H1 (cell line): ENCODE data around the gene COL4A2. TPM values are rescaled to one million over a fixed set of nuclear protein-coding genes. Genes with fewer than 3 reads are reported as not detected.

Experiments
- EZH2 ChIP-seq: fragments of 200-600 bp; sonication (generic); IDR thresholded peaks from 2 replicates; pipeline ENCODE4 v1.7.1; 2012; ENCODE audit warnings: low read depth, mild to moderate bottlenecking, moderate library complexity, low read length, inconsistent platforms; ENCODE audit not compliant: severe bottlenecking
- TAF1 ChIP-seq: IDR thresholded peaks from 2 replicates; pipeline ENCODE4 v1.6.1; 2011; ENCODE audit warnings: mild to moderate bottlenecking, low read depth, low read length
- polyA plus RNA-seq, 7 experiments: library from polyadenylated mRNA; depleted of rRNA in 3 of 7; stranded (reverse) in 5 of 7; unstranded in 2 of 7; fragments of >200 nt in 5 of 7; fragments of 200-250 nt in 2 of 7; gene quantifications; 1 replicate in 5 of 7; 2 replicates in 1 of 7; 4 replicates in 1 of 7; pipeline versions ENCODE4 v1.2.1 to v1.2.3, GENCODE V29; 2011 to 2013; ENCODE audit warnings: missing spikeins in 2 of 7, mixed read lengths in 2 of 7
- total RNA-seq: library from RNA; stranded (reverse); fragmentation: NEBNext Ultra II Directional; extraction: Animal tissue kit (Norgen Biotek cat#: 25700); gene quantifications from 2 replicates; pipeline ENCODE4 v1.2.1, GENCODE V29; 2021

The COL4A2 gene
- total and polyA plus RNA-seq, 2 of the 8 experiments (the other 6 are each of a cell fraction or from before 2014, with no cell fraction given), result 80.4 to 87.3 TPM

DNA sequence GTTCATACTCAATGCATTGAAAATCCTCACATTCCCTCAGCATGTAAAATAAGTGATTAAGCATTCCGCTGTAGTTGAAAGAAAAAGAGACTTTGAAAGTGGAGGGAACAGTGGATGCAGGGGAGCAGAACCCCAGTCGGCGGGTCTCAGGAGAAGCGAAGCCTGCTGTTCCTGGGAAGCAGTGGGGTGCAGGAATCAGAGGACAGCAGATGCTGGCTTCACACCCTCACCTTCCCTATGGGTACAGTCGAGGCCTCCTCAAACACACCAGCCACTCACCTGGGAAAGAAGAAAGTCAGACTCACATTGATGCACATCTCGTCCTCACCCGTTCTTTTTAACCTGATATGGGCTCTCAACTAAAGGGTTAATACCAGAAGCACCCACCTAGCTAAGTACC lies 38.2 kb downstream of the COL4A2 start (continued):
- TF ChIP-seq TAF1 (no peak), EZH2 (no peak)
